Stomach (tissue), 4 donors: Measurements from ENCODE around the gene KPNA2.

Experiments
- CTCF ChIP-seq, 7 experiments: fragments of 450-650 bp in 4 of 7; fragments of 200-600 bp in 3 of 7; sonication (generic) in 3 of 7; IDR thresholded peaks; one replicate each; pipeline ENCODE4 v1.5.1; 2016 to 2019; ENCODE audit warnings: antibody characterized with exemption in 7 of 7, control low read depth in 2 of 7, mild to moderate bottlenecking in 1 of 7
- POLR2A ChIP-seq, 4 donors: fragments of 450-650 bp; IDR thresholded peaks; one replicate each; pipeline ENCODE4 v1.6.1; 2016; ENCODE audit warnings: antibody characterized with exemption in 4 of 4, control low read depth in 2 of 4, mild to moderate bottlenecking in 1 of 4, moderate library complexity in 1 of 4
- POLR2AphosphoS5 ChIP-seq, 3 donors: sonication (generic); formaldehyde crosslinking; IDR thresholded peaks; one replicate each; pipeline ENCODE4 v1.6.1; 2016; ENCODE audit warnings: antibody characterized with exemption in 3 of 3

GRCh38 chr17:68047153-68047846 lies 11.8 kb downstream of the KPNA2 start:
- TF ChIP-seq POLR2AphosphoS5 (IDR thresholded peaks at IDR 0.05) (no peak), CTCF (IDR thresholded peaks at IDR 0.05) (no peak), POLR2A (IDR thresholded peaks at IDR 0.05) (no peak)
